ENCODE results near the gene DBT.
"Not testable (repeated sequence)": the region's sequence is repeated elsewhere in the genome, so short reads cannot be mapped to it uniquely, and the experiment has no call there.

Gene DBT

DNA sequence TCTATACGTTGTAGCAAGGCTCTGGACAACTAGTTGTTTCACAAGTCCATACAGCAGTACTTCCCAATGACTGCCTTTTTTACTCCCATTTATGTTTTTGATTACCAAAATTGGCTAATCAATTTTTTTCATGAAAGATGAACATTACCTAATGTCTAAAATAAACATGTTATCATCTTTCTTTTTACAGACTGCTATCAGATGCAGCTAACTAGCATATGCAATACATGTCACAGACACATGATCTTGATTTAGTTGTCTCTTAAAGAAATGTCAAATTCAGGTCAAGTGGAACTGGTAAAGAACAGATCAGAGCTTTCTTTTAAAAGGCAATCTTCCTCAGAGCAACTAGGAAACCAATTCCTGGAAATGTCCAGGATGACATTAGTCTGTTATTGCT is 630 bp upstream of the DBT start:
- DNase-seq, result no peak

DNA sequence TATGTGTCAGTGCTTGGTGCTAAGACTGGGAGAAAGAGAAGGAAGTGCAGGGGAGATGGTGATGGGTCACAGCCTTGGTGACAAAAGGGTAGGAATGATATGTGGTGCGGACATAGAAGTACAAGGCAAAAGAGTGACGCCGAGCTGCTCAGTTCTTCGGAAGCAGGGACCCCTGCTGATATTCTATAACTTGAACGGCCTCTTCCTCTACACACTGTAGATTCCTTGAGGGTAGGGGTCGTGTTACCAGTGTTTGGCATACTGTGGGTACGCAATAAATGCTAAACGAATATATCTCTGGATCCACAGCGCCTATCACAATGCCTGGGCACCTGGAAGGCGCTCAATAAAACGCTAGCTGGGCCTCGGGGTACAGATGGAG is 488 bp downstream of the DBT start:
- DNase-seq, result no peak

DNA sequence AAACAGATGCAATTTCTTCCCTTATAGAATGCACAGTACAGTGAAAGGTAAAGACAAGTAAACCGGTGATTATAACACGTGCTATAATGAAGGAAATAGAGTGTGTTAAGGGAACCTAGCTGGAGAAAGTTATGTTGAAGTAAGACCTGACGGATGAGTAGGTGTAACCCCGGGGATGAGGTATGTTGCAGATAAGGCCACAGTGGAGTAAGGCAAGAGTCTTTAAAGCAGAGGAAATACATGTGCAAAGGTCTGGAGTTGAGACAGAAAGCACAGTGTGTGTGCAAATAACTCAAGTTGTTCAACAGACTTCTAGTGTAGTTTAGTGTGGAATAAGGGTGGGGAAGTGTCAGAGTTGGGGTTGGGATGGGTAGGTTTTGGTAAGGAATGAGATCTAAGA is 2.9 kb downstream of the DBT start:
- DNase-seq, result no peak

DNA sequence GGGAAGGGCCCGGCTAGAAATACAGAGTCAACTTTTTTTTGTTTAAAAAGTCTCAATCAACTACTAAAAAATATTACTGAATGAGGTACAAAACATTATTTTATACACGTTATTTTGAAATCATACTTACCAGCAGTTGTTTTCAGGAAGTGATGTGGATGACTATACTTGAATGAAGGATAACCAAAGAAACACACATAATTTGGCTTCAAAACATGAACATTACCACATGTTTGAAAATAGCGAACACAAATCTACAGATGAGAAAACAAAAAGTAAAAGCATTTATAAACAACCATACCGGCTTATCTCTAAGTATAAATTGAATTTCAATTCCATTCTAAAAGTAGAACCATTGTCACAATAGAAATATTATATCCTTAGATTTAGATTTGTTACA is 9.0 kb downstream of the DBT start:
- DNase-seq, result no peak

DNA sequence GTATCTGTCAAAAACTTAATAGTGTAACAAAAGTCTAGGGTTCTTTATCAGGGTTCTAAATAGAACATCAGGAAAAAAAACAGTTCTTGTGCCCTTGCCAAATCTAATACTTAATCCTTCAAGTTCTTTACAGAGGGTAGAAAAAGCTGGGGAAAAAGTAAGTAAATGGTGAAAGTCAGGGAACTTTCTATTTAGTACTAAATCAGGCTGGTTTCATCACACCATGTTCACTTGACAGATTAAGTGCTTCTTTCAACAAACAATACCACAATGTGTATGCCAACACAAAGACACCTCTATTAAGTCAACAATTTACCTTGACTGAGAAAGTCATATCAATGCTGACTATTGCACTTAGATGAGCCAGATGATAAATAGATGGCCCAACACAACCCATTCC is 9.7 kb downstream of the DBT start:
- DNase-seq, result peak; percentile 6

DNA sequence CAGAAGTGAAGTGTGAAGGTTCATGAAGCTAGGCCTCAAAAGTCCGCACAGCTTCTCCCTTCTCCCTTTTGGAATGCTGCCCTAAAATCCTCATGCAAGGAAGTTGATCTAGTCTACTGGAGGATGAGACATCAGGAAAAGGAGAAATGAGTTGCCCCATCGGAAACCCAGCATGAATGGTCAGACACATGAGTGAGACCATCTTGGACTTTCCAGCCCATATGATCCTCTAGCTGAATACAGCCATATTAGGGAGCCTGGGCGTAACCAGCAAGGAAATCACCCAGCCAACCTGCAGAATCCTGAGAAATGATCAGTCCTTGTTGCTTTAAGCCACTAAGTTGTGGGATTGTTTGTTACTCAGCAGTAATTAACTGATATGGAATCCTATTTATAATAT is 12.5 kb downstream of the DBT start:
- no peak for DNase-seq

DNA sequence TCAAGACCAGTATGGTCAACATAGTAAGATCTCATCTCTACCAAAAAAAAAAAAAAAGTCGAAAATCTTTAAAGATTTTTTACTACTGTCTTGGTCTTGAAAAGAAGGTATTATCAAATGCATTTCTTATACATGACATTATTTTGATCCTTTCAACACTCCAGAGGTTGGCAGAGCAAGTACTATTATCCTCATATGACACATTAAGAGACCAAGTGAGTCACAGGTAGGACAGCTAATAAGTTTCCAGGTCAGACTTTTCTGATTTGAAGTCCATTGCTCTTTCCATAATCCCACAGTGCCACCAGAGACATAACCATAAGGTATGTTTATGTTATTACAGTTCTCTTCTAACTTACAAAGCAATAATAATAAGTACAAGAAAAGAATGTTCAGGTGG is 15.2 kb downstream of the DBT start:
- DNase-seq, result no peak

DNA sequence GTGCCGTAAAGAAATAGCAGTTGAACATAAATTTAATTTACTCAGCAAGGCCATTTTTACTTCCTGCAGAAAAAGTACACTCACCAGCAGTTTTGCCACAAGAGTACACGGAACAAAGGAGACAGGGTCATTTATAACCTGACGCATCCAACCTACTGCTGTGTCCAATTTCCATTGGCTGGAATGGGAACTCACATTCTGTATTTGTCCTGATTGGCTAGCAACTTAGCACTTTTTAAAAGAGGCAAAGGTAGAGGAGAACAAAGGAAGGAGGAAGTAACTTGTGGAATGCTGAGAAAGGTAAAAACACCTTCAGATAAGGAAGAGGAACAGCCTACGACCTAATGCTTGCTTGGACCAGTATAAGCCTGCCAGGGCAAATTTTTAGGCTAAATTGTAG is 16.1 kb downstream of the DBT start:
- DNase-seq, result not testable (repeated sequence)

DNA sequence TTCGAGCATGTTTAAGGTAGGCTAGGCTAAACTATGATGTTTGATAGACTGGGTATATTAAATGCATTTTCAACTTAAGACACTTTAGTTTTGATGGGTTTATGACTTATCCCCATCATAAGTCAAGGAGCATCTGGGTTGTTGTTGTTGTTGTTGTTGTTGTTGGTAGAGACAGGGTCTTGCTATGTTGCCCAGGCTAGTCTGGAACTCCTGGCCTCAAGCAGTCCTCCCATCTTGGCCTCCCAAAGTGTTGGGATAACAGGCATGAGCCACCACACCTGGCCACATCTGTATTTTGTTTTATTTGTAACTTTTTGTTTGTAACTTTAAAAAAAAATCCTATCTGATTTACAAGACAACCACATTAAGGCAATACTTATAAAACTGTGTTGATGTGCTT is 17.5 kb downstream of the DBT start:
- no peak for DNase-seq

DNA sequence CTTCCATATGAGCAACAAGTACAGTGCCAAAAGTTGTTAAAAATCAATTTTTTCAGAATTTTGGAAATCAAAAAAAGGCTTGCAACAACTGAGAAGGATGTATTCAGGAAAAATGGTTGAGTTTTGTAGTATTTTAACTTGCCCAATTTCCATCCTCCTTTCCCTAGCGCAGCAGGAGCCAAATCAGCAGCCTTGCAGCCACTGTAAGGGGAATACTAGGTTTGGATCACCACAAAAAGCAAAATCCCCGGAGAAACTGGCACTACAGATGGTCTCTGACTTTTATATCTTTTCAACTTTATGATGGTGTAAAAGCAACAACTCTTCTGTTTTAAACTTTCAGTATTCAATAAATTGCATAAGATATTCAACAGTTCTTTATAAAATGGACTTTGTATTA is 17.9 kb downstream of the DBT start:
- DNase-seq, result no peak

DNA sequence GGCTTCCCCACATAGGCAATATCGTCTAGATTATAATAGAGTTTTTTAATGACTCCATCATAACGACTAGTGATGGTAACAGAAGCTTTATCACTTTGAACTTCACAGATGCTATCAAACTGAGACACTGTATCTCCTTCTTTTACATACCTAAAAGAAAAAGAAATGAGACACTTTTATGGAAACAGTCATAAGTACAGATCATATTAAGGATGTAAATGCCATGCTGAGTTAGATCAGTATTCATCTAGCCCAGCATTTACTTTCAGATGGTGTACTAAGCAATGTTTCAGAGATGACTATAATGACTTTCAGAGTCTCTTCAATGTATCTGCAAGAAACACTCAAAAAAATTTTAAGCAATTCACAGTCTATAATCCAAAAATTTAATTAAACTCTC is 18.9 kb downstream of the DBT start:
- no peak for DNase-seq

DNA sequence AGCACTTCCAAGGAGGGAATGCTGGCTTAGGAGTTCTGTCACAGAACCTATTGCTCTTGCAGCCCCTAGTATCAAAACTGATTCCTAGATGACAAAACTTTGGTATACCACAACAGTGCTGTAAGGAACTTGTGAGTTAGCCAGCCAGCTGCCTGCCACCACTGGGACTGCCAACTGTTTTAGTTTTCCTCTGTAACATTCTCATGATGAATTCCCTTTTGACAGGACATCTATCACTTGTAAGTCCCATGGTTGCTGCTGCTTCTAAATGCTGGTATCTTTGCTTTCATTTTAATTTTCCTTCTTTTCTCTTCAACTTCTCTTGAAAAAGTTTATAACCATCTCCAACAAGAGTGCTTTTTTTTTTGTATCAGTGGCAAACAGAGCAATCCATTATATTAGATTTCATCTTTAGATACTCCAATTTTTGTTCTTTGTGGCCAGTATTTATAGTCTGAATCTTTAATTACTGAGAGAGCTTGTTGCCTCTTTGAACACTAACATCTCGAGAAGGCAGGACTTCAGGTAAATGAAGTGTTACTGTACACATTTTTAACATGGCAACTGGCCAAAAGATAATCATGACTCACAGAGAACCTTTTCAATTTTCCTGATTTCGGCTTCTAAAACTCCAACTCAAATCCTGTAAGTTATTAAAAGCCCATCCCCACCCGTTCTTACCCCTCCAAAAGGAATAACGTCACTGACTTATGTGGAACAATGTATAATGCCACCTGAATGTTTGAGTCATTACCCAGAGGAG is 19.8 kb downstream of the DBT start:
- DNase-seq, result no peak

DNA sequence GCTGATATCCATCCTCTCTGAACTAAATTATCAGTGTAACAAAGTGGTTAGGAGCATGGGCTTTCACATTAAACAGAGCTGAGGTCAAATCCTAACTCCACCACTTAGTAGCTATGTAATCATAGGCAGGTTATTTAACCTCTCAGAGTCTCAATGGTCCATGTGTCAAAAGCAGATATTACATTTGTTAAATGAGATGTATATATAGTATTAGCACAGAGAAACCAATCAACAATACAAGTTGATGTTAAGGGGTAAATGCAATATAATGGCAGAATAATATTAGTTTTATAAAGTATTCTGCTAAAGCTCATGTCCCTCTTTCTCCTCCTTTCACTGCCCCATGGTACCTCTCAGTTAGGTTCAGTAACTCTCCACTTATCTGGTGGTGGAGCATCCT is 27.2 kb downstream of the DBT start:
- no peak for DNase-seq

DNA sequence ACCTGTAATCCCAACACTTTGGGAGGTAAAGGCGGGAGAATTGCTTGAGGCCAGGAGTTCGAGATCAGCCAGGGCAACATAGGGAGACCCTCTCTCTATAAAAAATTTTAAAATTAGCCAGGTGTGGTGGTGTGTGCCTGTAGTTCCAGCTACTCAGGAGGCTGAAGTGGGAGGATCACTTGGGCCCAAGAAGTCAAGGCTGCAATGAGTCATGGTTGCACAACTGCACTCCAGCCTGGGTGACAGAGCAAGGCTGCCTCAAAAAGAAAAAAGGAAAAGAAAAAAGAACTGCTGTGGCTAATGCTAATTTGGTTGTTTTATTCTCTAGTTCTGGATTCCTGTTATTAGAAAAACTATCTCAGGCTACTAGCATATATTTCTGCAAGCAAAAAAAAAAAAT is 29.8 kb downstream of the DBT start:
- DNase-seq, result no peak

DNA sequence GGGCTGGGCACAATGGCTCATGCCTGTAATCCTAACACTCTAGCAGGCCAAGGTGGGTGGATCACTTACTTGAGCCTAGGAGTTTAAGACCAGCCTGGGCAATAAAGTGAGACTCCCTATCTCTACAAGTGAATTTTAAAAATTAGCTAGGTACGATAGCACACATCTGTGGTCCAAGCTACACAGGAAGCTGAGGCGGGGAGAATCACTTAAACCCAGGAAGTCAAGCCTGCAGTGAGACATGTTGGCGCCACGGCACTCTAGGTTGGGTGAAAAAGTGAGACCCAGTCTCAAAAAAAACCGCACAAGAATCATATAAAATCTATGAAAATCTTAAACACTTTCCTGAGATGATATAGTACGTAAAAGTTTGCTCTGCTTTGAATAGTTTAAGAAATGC is 30.2 kb downstream of the DBT start:
- no peak for DNase-seq

DNA sequence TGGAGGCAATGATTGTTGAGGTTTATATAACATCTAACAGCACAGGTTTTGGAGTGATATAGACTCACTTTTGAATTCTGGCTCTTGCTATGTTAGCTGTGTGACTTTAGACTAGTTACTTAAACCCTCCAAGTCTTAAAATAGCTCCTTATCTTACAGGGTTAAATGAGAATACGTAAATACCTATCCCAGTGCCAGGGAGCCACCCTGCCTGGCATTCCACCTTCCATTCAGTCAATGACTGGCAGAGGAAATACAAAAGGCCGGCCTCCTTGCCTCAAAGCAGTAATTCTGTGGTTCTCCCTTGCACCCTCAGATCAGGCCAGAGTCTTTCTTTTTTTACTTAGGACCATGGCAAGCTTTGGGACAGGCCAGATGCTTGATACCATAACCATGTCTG is 31.8 kb downstream of the DBT start:
- DNase-seq, result no peak

DNA sequence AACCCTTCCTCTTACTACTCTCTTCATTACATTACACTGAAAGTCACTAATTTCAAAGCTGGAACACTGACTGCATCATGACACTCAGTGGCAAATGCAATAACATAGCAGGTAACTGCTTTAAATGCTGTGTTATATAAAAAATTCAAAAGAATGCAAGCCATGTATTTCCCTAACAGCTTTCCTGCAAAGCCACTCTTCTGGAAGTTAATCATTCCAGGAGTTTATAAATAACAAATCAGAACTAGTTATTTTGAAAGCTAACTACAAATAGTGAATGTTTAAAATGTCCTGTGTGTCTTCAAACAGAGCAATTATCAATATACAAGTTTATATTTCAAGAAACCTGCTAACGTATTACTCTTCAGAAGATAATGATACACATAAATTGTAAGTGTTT is 34.5 kb downstream of the DBT start:
- no peak for DNase-seq

DNA sequence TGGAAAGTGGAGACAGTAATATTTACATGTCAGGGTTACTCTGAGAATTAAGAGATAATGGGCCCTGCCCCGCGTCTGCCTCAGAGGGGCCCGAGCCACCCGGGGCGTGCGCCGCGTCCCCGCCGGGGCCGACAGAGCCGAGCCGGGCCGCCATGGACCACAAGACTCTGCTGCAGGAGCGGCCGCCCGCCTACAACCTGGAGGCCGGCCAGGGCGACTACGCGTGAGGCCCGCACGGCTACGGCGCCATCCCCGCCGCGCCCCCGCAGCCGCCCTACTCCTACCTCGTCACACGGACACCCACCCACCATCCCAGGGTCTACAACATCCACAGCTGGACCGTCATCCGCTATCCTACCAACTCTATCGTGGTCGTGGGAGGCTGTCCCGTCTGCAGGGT is 36.5 kb downstream of the DBT start:
- DNase-seq, result no peak

DNA sequence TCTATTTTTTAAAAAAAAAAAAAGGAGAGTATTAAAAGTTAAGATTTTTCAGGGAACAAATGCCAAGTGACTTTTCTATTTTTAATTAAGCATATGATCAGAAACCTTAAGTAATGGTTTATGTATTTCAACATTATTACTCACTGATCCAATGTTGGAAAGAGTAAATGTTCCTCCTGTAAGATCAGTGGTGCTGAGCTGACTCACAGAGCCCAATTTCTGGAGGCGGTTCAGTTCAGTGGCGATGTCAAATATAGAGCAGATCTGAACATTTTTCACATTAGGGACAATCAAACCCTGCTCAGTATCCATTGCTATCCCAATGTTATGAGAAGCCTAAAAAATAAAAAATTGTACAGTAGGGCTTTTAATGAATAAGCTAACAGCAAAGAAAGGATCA is 43.3 kb downstream of the DBT start:
- DNase-seq, result no peak

DNA sequence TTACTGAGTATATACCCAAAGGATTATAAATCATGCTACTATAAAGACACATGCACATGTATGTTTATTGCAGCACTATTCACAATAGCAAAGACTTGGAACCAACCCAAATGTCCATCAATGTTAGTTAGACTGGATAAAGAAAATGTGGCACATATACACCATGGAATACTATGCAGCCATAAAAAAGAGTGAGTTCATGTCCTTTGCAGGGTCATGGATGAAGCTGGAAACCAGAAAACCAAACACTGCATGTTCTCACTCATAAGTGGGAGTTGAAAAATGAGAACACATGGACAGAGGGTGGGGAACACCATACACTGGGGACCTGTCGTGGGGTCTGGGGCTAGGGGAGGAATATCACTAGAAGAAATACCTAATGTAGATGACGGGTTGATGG is 44.0 kb downstream of the DBT start:
- DNase-seq, result not testable (repeated sequence)

DNA sequence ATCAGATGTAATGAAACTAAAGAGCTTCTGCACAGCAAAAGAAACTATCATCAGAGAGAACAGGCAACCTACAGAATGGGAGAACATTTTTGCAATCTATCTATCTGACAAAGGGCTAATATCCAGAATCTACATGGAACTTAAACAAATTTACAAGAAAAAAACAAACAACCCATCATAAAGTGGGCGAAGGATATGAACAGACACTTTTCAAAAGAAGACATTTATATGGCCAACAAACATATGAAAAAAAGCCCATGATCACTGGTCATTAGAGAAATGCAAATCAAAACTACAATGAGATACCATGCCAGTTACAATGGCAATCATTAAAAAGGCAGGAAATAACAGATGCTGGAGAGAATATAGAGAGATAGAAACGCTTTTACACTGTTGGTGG is 44.5 kb downstream of the DBT start:
- DNase-seq, result not testable (repeated sequence)

DNA sequence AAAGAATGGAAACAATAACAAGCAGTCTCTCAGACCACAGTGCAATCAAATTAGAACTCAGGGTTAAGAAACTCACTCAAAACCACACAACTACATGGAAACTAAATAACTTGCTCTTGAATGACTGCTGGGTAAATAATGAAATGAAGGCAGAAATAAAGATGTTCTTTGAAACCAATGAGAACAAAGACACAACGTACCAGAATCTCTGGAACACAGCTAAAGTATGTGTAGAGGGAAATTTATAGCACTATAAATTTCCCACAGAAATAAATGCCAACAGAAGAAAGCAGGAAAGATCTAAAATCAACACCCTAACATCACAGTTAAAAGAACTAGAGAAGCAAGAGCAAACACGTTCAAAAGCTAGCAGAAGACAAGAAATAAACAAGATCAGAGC is 46.9 kb downstream of the DBT start:
- DNase-seq, result not testable (repeated sequence)

DNA sequence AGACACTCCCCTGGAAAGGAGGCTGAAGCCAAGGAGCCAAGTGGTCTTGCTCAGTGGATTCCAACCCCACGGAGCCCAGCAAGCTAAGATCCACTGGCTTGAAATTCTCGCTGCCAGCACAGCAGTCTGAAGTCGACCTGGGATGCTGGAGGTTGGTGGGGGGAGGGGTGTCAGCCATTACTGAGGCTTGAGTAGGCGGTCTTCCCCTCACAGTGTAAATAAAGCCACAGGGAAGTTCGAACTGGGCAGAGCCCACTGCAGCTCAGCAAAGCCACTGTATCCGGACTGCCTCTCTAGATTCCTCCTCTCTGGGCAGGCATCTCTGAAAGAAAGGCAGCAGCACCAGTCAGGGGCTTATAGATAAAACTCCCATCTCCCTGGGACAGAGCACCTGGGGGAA is 49.6 kb downstream of the DBT start:
- not testable (repeated sequence) for DNase-seq

DNA sequence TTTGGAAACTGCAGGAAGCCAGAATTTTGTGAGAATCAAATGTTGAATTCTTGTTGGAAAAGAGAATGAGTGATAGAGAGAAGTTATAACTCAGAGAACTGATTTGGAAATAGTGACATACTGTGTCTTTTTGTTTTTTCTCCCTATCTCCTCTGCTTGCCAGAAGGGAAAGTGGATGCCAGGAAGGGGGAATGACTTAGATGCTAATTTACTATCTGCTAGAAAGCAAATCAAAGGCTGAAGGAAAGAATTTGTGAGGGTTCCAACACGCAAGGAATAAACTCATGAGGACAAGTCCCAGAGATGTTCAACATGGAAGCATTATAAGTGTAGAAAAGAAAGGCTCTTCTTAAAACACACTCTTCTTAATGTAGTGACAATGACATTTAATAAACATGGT is 51.0 kb downstream of the DBT start:
- DNase-seq, result no peak

DNA sequence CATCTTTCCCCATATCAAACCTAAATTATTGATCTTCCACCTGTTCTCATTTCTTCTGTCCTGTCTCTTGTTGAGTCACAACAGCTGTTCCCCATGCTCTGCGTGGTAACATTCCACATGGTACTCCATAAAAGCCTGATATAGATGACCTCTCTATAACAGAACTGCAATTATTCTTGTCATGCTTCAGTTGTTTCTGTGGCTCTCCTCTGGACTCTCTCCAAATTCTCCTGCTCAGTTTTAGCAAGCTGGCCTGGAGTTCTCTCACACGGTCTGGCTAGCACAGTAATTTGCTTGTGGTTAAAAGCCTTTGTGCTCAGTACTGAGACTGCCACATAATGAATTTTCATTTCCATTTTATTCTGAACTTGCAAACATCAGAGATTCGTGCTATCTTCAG is 61.0 kb downstream of the DBT start:
- DNase-seq, result peak; percentile 84

DNA sequence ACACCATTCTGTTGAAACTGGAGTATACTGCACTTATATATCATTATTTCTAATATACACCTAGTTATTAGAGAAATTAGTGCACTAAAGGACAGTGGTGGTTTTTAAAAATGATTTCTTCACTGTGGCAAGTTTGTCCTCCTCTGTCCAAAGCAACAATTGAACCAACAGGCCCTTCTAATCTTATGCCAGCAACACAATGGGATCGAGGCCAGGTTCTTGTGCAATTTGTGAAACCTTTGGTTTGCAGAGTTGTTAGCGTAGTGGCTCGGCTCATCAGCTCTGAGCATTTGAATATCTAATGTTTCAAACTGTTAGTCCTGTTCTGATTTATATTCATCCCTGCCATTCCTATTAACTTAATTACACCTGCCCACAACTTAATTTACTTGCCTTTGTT is 61.7 kb downstream of the DBT start:
- no peak for DNase-seq

Data from NCI-H2029 (cell line).